Tibial nerve (tissue), 4 donors: ENCODE measurements around the gene CEACAM8.

ENCODE experiments used
- EP300 ChIP-seq, 2 donors: sonication (generic); formaldehyde crosslinking; IDR thresholded peaks; one replicate each; pipeline ENCODE4 v1.6.1; 2017; ENCODE audit warnings: antibody characterized with exemption in 2 of 2, mild to moderate bottlenecking in 1 of 2
- POLR2A ChIP-seq, 2 donors: fragments of 450-650 bp; IDR thresholded peaks; one replicate each; pipeline ENCODE4 v1.6.1; 2017; ENCODE audit warnings: antibody characterized with exemption in 2 of 2, mild to moderate bottlenecking in 2 of 2, moderate library complexity in 2 of 2
- TF ChIP-seq, protein P1 (sequence below), 5 experiments: fragments of 200-600 bp in 3 of 5; fragments of 450-650 bp in 2 of 5; sonication (generic) in 3 of 5; IDR thresholded peaks; one replicate each; pipeline ENCODE4 v1.5.1; 2016 to 2019; ENCODE audit warnings: antibody characterized with exemption in 5 of 5, mild to moderate bottlenecking in 3 of 5, moderate library complexity in 2 of 5

DNA sequence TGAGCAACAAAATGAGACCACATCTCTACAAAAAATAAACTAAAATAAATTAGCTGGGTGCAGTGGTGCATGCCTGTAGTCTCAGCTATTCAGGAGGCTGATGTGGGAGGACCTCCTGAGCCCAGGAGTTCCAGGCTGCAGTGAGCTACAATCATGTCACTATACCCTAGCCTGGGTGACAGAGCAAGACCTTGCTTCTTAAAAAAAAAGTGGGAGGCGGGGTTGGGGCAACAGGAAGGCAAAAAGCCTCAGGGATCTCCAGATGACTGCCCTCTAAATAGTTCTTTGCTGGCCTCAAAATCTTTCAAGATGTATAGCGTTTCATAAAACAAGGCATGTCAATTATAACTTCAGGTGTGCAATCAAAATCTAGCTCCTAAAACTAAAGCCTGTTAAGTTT is 18.5 kb downstream of the CEACAM8 start:
- TF ChIP-seq, protein P1, sequence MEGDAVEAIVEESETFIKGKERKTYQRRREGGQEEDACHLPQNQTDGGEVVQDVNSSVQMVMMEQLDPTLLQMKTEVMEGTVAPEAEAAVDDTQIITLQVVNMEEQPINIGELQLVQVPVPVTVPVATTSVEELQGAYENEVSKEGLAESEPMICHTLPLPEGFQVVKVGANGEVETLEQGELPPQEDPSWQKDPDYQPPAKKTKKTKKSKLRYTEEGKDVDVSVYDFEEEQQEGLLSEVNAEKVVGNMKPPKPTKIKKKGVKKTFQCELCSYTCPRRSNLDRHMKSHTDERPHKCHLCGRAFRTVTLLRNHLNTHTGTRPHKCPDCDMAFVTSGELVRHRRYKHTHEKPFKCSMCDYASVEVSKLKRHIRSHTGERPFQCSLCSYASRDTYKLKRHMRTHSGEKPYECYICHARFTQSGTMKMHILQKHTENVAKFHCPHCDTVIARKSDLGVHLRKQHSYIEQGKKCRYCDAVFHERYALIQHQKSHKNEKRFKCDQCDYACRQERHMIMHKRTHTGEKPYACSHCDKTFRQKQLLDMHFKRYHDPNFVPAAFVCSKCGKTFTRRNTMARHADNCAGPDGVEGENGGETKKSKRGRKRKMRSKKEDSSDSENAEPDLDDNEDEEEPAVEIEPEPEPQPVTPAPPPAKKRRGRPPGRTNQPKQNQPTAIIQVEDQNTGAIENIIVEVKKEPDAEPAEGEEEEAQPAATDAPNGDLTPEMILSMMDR (IDR thresholded peaks at IDR 0.05) = no peak
- no peak for TF ChIP-seq POLR2A (IDR thresholded peaks at IDR 0.05)
- no peak for TF ChIP-seq EP300 (IDR thresholded peaks at IDR 0.05)
